Astrocyte of the cerebellum (primary cell): Measurements from ENCODE around the gene SLC2A9.
"Not testable (repeated sequence)": the region's sequence is repeated elsewhere in the genome, so short reads cannot be mapped to it uniquely, and the experiment has no call there.

Experiments
- DNase-seq: peaks from one replicate; pipeline ENCODE4 v3.0.0-alpha.2; 2011; ENCODE audit warnings: low read depth
- H3K4me3 ChIP-seq: 2 replicates; pipeline ENCODE4 v1.5.1; 2011; ENCODE audit warnings: mild to moderate bottlenecking, low read depth, low read length, moderate library complexity
- CTCF ChIP-seq: IDR thresholded peaks from 2 replicates; pipeline ENCODE4 v1.5.1; 2012; ENCODE audit warnings: low read length, low read depth, moderate library complexity, mild to moderate bottlenecking; ENCODE audit errors: missing control alignments
- in situ Hi-C: cut with HindIII; loops from 2 replicates; pipeline ENCODE4 v1.10.0; 2017; ENCODE audit warnings: low sequenced_read_pairs

Gene SLC2A9

GRCh38 chr4:9916346-9916745 lies 105.0 kb downstream of the SLC2A9 start:
- no peak for DNase-seq
- in situ Hi-C loops = no loop called here
- H3K4me3 ChIP-seq = no peak overlapping the region
- no peak for TF ChIP-seq CTCF

- TF ChIP-seq CTCF = no peak
- in situ Hi-C loops = no loop called here
- H3K4me3 ChIP-seq = no peak overlapping the region
- DNase-seq = no peak
Measured at GRCh38 chr4:9913846-9914245, 107.5 kb downstream of the SLC2A9 start.

DNA sequence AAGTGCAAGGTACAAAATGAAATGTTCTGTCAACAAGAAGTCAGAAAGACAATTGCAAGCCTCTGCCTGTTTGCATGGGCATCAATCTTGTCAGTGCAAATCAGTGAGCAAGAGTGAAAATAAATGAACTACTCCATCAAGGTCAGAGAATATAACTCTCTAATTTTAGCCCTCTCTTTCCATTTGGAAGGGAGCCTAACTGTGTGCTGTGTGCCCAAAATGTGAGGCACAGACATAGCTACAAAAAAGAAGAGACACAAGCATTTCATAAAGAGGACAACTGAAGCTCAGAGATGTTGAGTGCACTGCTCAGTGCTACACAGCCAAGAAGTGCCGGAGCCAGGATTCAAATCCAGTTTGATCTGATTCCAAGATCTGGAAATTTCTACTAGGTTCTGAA lies 114.3 kb downstream of the SLC2A9 start:
- H3K4me3 ChIP-seq = no peak overlapping the region
- TF ChIP-seq CTCF = no peak
- DNase-seq = no peak
- in situ Hi-C loops = no loop called here

DNA sequence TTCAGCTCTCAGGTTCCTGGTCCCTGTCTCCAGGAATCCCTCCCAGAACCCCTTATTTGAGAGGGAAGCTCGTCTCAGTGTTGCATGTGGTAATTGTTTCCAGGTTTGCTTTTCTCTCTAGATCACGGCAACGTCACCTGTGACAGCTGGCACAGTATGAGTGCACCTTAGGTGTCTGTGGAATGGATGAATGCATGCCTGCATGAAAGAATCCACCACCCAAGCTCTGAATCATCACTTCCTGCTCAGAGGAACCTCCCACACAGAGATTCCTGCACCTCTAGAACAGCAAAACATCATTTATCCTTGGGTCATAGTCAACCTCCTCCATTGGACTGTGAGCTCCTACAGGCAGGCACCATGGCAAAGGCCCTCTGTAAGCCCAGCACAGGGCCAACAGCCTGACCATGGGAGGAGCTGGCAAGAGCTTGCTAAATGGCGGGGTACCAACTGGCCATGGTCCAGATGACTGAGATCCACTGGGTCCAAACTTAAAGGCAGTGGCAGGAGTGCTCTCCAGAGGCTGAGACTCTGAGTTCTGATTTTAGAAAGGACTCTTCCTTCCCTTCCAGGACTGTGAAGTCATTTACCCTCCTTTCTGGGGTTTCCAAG lies 116.2 kb downstream of the SLC2A9 start:
- in situ Hi-C loops = no loop called here
- no peak for TF ChIP-seq CTCF
- no peak overlapping the region for H3K4me3 ChIP-seq
- DNase-seq = no peak

GRCh38 chr4:9903317-9903716 lies 118.0 kb downstream of the SLC2A9 start:
- no peak overlapping the region for H3K4me3 ChIP-seq
- no peak for DNase-seq
- in situ Hi-C loops = no loop called here
- TF ChIP-seq CTCF = no peak

DNA sequence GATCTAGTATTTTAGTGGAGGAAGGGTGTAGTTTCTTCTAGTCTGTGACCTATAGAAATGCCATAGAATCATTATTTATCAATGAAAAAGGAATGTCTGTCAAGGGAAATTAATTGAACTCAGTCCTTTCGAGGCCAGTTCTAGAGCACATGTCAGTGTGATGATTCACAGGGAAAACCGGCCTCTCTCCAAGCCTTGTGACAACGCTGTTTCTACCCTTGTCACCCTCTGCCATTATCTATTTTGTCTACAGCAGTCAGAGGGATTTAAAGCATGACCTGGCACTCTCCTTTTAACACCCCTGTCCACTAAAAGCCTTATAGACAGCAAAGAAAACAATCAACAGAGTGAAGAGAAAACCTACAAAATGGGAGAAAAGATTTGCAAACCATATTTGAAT lies 120.0 kb downstream of the SLC2A9 start:
- in situ Hi-C loops = no loop called here
- no peak for TF ChIP-seq CTCF
- DNase-seq = no peak
- no peak overlapping the region for H3K4me3 ChIP-seq

DNA sequence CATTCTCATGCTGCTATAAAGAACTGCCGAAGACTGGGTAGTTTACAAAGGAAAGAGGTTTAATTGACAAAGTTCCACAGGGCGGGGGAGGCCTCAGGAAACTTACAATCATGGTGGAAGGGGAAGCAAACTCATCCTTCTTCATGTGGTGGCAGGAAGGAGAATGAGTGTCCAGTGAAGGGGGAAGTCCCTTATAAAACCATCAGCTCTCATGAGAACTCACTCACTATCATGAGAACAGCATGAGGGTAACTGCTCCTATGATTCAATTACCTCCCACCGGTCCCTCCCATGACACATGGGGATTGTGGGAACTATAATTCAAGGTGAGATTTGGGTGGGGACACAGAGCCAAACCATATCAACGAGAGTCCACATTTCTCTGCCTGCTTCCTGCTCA lies 120.7 kb downstream of the SLC2A9 start:
- H3K4me3 ChIP-seq, in situ Hi-C loops, DNase-seq: not testable (repeated sequence)
